Neural progenitor cell (in vitro differentiated cells): ENCODE results near the gene HRG.

Source experiments
- CTCF ChIP-seq: fragments of 200-600 bp; sonication (generic); IDR thresholded peaks from 2 replicates; pipeline ENCODE4 v1.5.1; 2017; ENCODE audit warnings: antibody characterized with exemption, mild to moderate bottlenecking
- EZH2 ChIP-seq: fragments of 200-600 bp; sonication (generic); IDR thresholded peaks from 2 replicates; pipeline ENCODE4 v1.6.1; 2017; ENCODE audit warnings: antibody characterized with exemption, mild to moderate bottlenecking, moderate library complexity
- EZH2phosphoT487 ChIP-seq: fragments of 200-600 bp; sonication (generic); IDR thresholded peaks from 2 replicates; pipeline ENCODE4 v1.6.1; 2017; ENCODE audit warnings: antibody characterized with exemption

- TF ChIP-seq CTCF: no peak
- no peak for TF ChIP-seq EZH2
- no peak for TF ChIP-seq EZH2phosphoT487
Measured at GRCh38 chr3:186638259-186638658, 27.6 kb upstream of the HRG start.
